WTC11 (cell line): ENCODE results near the gene PNO1. TPM values are rescaled to one million over a fixed set of nuclear protein-coding genes. Genes with fewer than 3 reads are reported as not detected.

ENCODE experiments used
- ATAC-seq: fragments of 200-7000 bp; cut with Tn5 transposase; 2 replicates; pipeline ENCODE4 v1.10.0; 2021; ENCODE audit warnings: mild to moderate bottlenecking, moderate library complexity
- CTCF ChIA-PET: fragments of 300-600 bp; sonication (Branson Sonifier 250); formaldehyde crosslinking; loops from one replicate; lab custom pipeline; 2021; ENCODE audit warnings: antibody characterized with exemption; lab: Charles Lee
- POLR2A ChIA-PET: fragments of 350-600 bp; sonication (Branson Sonifier 250); formaldehyde crosslinking; loops from one replicate; lab custom pipeline; 2021; ENCODE audit warnings: antibody characterized with exemption; lab: Charles Lee
- DNase-seq: peaks from one replicate; pipeline ENCODE4 v3.0.0; 2021; ENCODE audit warnings: low spot score
- H3K27ac Mint-ChIP-seq: 2 replicates; pipeline ENCODE4 v1.8.0; 2021; ENCODE audit warnings: mixed read lengths
- H3K27me3 Mint-ChIP-seq: 2 replicates; pipeline ENCODE4 v1.8.0; 2021; ENCODE audit warnings: low read depth, mild to moderate bottlenecking, moderate library complexity, mixed read lengths
- H3K36me3 Mint-ChIP-seq: 2 replicates; pipeline ENCODE4 v1.8.0; 2021; ENCODE audit warnings: mixed read lengths
- H3K4me1 Mint-ChIP-seq: 2 replicates; pipeline ENCODE4 v1.8.0; 2022; ENCODE audit warnings: mixed read lengths
- H3K4me3 Mint-ChIP-seq: 2 replicates; pipeline ENCODE4 v1.8.0; 2021; ENCODE audit warnings: mild to moderate bottlenecking, moderate library complexity, mixed read lengths
- H3K9me3 Mint-ChIP-seq: 2 replicates; pipeline ENCODE4 v1.8.0; 2021; ENCODE audit warnings: mixed read lengths
- CREM ChIP-seq: sonication (generic); formaldehyde crosslinking; IDR thresholded peaks from 2 replicates; pipeline ENCODE4 v1.8.1; 2022; ENCODE audit warnings: mild to moderate bottlenecking, missing genetic modification reagents, moderate library complexity
- CTCF ChIP-seq: fragments of 200-600 bp; IDR thresholded peaks from 2 replicates; pipeline ENCODE4 v1.8.0; 2022; ENCODE audit warnings: antibody characterized with exemption
- E2F1 ChIP-seq: sonication (generic); formaldehyde crosslinking; IDR thresholded peaks from 2 replicates; pipeline ENCODE4 v1.8.0; 2022; ENCODE audit warnings: mild to moderate bottlenecking, missing genetic modification reagents
- E2F4 ChIP-seq: sonication (generic); formaldehyde crosslinking; IDR thresholded peaks from 2 replicates; pipeline ENCODE4 v1.8.1; 2022; ENCODE audit warnings: low read depth, mild to moderate bottlenecking, moderate library complexity, missing genetic modification reagents, borderline replicate concordance
- E2F5 ChIP-seq: sonication (generic); formaldehyde crosslinking; IDR thresholded peaks from 2 replicates; pipeline ENCODE4 v1.8.1; 2022; ENCODE audit warnings: mild to moderate bottlenecking, moderate library complexity, missing genetic modification reagents
- GABPB1 ChIP-seq: sonication (generic); formaldehyde crosslinking; IDR thresholded peaks from 2 replicates; pipeline ENCODE4 v1.8.1; 2023; ENCODE audit warnings: mild to moderate bottlenecking, missing genetic modification reagents
- GRHL2 ChIP-seq: fragments of 250-450 bp; sonication (Bioruptor Pico); IDR thresholded peaks from 2 replicates; pipeline ENCODE4 v1.8.0; 2022; ENCODE audit warnings: mild to moderate bottlenecking, moderate library complexity; ENCODE audit not compliant: insufficient replicate concordance, severe bottlenecking
- MAX ChIP-seq: sonication (generic); formaldehyde crosslinking; IDR thresholded peaks from 2 replicates; pipeline ENCODE4 v1.8.0; 2022; ENCODE audit warnings: mild to moderate bottlenecking, missing genetic modification reagents
- NR2C2 ChIP-seq: sonication (generic); formaldehyde crosslinking; IDR thresholded peaks from 2 replicates; pipeline ENCODE4 v1.8.0; 2022; ENCODE audit warnings: mild to moderate bottlenecking, missing genetic modification reagents
- RELA ChIP-seq: sonication (generic); formaldehyde crosslinking; IDR thresholded peaks from 2 replicates; pipeline ENCODE4 v1.8.1; 2022; ENCODE audit warnings: missing genetic modification reagents, mild to moderate bottlenecking, borderline replicate concordance
- ZNF138 ChIP-seq: sonication (generic); formaldehyde crosslinking; conservative IDR thresholded peaks from 2 replicates; pipeline ENCODE4 v1.8.1; 2022; ENCODE audit warnings: mild to moderate bottlenecking, moderate library complexity, missing genetic modification reagents
- ZNF232 ChIP-seq: sonication (generic); formaldehyde crosslinking; IDR thresholded peaks from 2 replicates; pipeline ENCODE4 v1.8.0; 2022; ENCODE audit warnings: mild to moderate bottlenecking, missing genetic modification reagents
- ZNF281 ChIP-seq: sonication (generic); formaldehyde crosslinking; IDR thresholded peaks from 2 replicates; pipeline ENCODE4 v1.8.0; 2023; ENCODE audit warnings: mild to moderate bottlenecking, missing genetic modification reagents
- total RNA-seq: library from RNA; stranded (reverse); gene quantifications from 3 replicates; pipeline ENCODE4 v1.2.3, GENCODE V29; 2021

PNO1 gene
- total RNA-seq, 1 experiment from 2014 or later = 24.0 TPM

- TF ChIP-seq E2F1 (no peak), E2F4 (no peak), CTCF (no peak), ZNF232 (no peak), E2F5 (CRISPR knock-in tag) (no peak), ZNF281 (CRISPR knock-in tag) (no peak)
Measured at GRCh38 chr2:68134120-68134519, 23.6 kb upstream of the PNO1 start (continued).

- ChIA-PET CTCF (interaction anchor here (2.6 kb wide), 1 partner anchor 12 kb away, joined by 17 read pairs; no protein-coding TSS in a partner anchor), POLR2A (no interaction called here)
- no peak for TF ChIP-seq GRHL2 (CRISPR knock-in tag)
- TF ChIP-seq MAX = no peak
- no peak for TF ChIP-seq ZNF138 (CRISPR knock-in tag)
- no peak for TF ChIP-seq GABPB1
- TF ChIP-seq RELA (CRISPR knock-in tag) = no peak
- no peak for TF ChIP-seq CREM (CRISPR knock-in tag)
- TF ChIP-seq NR2C2 = no peak
- no peak for TF ChIP-seq CTCF
- ATAC-seq (no peak), DNase-seq (no peak)
- Mint-ChIP-seq H3K4me3 (no peak overlapping the region), H3K27ac (no peak overlapping the region), H3K4me1 (no peaks in the 10 kb centered on the region), H3K27me3 (no peaks in the 10 kb centered on the region), H3K36me3 (peaks cover 13% of the 10 kb centered on the region), H3K9me3 (no peaks in the 10 kb centered on the region)
Measured at GRCh38 chr2:68134554-68134953, 23.1 kb upstream of the PNO1 start.
